GM12874 (cell line): ENCODE measurements around the gene CCDC69.
A peak's percentile ranks its signal among the peaks of the same experiment; 100 is the strongest.

Source experiments
- TF ChIP-seq, protein P1 (sequence below): IDR thresholded peaks from 2 replicates; pipeline ENCODE4 v1.5.1; 2011; ENCODE audit warnings: low read depth, mild to moderate bottlenecking, control low read depth, low read length, moderate library complexity; ENCODE audit not compliant: insufficient read depth

Gene CCDC69

DNA sequence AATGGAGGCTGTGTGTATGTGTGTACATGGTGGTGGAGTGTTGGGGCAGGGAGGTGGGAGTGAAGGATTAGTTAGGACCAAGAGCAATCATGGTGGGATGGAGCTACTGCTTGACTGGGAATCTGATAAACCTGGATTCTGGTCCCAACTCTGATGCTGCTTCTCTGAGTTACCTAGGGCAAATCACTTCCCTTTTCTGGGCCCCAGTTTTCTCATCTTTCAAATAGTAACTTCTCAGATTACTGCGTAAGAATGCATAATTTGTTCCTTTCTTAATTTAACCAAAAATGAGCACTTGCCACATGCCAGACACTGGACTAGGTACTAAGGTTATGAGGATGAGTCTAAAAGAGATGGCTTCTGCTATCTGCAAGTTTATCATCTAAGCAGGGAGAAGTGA, 45.5 kb downstream of the CCDC69 start:
- TF ChIP-seq, protein P1, sequence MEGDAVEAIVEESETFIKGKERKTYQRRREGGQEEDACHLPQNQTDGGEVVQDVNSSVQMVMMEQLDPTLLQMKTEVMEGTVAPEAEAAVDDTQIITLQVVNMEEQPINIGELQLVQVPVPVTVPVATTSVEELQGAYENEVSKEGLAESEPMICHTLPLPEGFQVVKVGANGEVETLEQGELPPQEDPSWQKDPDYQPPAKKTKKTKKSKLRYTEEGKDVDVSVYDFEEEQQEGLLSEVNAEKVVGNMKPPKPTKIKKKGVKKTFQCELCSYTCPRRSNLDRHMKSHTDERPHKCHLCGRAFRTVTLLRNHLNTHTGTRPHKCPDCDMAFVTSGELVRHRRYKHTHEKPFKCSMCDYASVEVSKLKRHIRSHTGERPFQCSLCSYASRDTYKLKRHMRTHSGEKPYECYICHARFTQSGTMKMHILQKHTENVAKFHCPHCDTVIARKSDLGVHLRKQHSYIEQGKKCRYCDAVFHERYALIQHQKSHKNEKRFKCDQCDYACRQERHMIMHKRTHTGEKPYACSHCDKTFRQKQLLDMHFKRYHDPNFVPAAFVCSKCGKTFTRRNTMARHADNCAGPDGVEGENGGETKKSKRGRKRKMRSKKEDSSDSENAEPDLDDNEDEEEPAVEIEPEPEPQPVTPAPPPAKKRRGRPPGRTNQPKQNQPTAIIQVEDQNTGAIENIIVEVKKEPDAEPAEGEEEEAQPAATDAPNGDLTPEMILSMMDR = no peak

DNA sequence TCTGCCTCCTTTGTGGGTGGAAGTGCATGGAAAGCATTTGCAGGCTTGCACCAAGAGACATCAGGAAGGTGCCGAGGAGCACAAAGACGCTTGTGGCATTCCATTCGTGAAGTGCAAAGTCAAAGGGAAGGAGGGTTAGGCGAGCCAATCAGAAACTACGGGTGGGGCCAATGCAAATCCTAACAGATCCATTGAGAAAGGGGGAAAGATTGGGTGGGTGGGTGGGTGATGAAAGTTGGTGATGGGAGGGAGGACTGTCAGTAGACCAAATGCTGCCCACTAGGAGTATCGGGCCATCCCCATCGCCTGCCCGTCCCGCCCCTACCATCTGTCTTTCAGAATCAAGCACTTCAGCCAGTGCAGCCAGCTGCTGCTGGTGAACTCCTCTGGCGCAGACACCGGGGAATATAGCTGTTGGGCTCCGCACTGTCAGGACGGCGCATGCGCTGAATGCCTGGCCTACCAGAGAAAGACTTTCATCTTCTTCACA, 49.2 kb downstream of the CCDC69 start:
- TF ChIP-seq, protein P1 = no peak

DNA sequence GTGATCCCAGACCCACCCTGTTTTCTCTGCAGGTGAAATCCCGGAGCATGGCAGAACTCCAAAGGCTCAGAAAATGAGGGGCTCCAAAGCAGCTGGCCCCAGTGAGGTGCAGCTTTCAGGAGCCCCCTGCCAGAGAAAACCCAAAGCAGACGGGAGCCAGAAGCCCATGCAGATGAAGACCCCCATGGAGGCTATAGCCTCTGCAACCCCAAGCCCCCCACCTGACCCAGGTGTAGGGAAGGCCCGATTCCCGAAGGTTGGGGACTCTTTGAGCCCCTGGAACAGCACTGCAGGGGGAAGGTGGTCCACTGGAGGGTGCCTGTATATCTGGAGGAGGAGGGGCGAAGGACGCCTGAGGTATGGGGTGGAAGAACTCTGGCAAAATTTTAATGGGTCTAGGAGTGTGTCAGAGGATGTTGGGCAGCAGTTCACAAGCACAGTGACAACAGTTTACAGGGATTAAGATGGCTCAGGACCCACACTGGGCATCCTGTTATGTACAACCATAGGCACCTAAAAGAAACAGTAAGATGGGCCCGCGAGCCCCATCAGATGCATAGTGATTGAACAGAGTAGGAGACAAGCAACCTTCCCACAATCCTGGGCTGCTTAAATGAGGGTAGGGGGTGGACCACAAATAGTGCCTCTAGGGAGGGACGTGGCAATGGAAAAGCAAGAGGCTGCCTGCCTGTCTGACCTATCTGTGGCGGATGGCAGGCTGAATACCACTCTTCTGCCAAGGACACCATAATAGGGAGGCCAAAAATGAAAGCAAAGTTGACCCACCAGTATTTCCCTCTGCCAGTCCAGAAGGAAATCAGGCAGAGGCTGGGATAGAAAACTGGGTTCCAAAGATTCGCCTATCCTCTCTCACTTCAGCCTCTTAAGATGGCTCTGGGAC, 49.9 kb downstream of the CCDC69 start:
- TF ChIP-seq, protein P1 = no peak

DNA sequence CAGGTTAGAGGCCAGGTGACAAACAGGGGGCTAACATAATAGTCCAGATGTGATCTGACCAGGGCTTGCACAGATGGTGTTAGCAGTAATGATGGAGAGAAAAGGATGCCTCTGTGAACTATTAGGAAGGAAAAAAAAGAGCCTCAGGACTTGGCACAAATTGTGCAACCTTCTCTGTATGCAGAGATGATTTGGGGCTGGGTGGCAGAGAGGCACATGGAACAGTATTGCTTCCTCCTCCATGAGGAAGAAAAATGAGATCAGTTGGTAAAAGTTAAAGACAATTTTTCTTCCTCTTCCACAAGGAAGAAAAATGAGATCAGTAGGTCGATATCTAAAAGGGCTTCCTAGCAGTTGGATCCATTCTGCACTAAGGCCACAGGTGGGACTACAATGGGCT, 52.4 kb downstream of the CCDC69 start:
- TF ChIP-seq, protein P1 = no peak

DNA sequence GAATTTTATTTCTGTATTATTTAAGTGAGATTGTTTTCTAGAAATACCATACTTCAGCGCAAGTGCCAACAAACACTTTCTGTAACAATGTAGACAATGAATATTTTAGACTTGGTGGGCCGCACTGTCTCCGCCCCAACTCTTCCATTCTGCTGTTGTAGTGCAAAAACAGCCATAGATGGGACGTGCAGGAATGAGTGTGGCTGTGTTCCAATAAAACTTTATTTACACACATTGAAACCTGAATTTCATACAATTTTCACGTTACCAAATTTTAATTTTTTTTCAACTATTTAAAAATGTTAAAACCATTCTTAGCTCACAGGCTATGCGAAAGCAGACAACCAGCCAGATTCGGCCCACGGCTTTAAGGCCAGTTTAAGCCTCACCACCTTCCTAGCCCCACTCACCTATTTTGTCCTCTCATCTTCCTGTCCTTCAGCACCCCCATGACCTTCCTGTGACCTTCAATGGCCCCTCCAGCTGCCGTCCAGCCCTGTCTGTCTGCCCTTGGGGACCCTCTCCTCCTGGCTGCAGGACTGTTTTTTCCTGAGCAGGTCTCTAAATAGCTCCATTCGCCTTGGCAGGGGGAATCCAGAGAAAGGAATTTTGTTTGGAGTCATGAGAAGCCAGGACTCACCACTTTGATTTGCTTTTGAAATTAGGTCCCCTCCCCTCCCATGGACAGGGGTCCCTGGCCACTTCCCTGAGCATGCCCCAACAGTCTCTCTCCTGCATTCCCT, 55.1 kb downstream of the CCDC69 start:
- TF ChIP-seq, protein P1 = no peak

DNA sequence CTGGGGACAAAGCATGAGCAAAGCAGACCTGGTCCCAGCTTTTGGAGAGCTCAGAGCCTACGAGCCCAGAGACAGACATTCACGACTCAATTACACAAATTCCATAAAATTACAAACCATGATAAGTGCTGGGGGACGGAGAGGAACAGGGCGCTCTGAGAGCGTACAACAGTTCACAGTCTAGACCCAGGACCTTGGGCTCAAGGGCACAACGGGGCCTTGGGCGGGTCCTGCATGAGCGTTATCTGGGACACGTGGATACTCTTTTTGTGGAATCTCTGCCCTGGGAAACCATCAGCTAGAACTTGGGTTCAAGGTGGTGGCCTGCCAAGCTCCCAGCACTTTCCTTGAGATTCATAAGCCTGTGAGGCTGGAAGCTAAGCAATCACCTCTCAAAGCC, 56.9 kb downstream of the CCDC69 start:
- TF ChIP-seq, protein P1 = no peak

DNA sequence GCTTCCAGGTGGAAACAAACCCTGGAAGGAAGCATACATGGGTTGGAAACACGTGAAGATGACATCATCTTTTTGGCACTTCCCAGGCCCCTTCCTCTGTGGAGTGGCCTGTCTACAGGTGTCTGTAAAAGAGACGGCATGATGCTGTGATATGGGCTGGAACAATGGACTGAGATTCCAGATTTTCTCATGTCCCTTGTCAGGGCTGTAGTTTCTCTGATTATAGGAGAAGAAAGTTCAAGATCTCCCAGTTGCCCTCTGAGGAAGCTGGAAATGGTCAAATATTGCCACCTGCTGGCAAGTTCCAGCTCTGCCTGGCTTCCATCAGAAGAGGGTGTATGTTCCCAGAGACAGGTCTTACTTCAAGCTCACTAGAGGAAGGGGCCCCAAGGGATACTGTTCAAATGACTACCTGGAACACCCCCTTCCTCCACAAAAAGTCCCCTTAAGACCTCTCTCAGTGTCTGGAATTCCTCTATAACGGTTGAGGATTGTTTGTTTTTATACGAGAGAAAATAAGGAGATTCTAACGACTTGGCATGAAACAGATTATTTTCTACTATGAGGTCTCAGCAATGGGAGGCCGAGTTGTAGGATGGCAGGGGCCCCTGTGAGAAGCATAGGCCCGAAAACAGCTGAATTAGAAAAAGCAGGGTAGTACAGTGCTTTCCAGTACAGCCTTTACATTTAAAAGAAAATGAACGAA, 59.1 kb downstream of the CCDC69 start:
- TF ChIP-seq, protein P1 = peak; percentile 84
